H1 (cell line): ENCODE results near the gene PRKAG1. TPM values are rescaled to one million over a fixed set of nuclear protein-coding genes. Genes with fewer than 3 reads are reported as not detected.
A peak's percentile ranks its signal among the peaks of the same experiment; 100 is the strongest.

ENCODE experiments used
- CTCF ChIA-PET: fragments of 300-600 bp; sonication (Branson Sonifier 250); formaldehyde crosslinking; loops from one replicate; lab custom pipeline; 2021; ENCODE audit not compliant: partially characterized antibody; lab: Charles Lee
- POLR2A ChIA-PET: fragments of 300-600 bp; sonication (Branson Sonifier 250); formaldehyde crosslinking; loops from one replicate; lab custom pipeline; 2021; ENCODE audit warnings: inconsistent platforms; ENCODE audit not compliant: partially characterized antibody; lab: Charles Lee
- DNase-seq, 2 experiments: peaks; one replicate each; pipeline versions ENCODE4 v3.0.0 to v3.0.0-alpha.2; 2010 to 2022; ENCODE audit warnings: low spot score in 2 of 2, low read depth in 1 of 2, mixed read lengths in 1 of 2
- FAIRE-seq: peaks from 2 replicates; lab custom pipeline; 2011; peaks lifted over from hg19 to GRCh38; lab: Jason Lieb, UNC
- H2AFZ ChIP-seq: 2 replicates; pipeline ENCODE4 v1.8.1; 2012; ENCODE audit warnings: low read length, inconsistent platforms
- H2AK5ac ChIP-seq: 2 replicates; pipeline ENCODE4 v1.6.1; 2013; ENCODE audit warnings: low read depth, low read length
- H2BK120ac ChIP-seq: replicated peaks from 2 replicates; pipeline ENCODE3; 2013; ENCODE audit warnings: low read depth, low read length, inconsistent platforms
- H2BK12ac ChIP-seq: 2 replicates; pipeline ENCODE4 v1.6.1; 2013; ENCODE audit warnings: low read depth, low read length
- H2BK15ac ChIP-seq: 2 replicates; pipeline ENCODE4 v1.6.1; 2013; ENCODE audit warnings: low read length
- H2BK20ac ChIP-seq: 2 replicates; pipeline ENCODE4 v1.6.1; 2013; ENCODE audit warnings: low read length
- H2BK5ac ChIP-seq: 2 replicates; pipeline ENCODE4 v1.6.1; 2013; ENCODE audit warnings: low read depth, low read length
- H3K14ac ChIP-seq: 2 replicates; pipeline ENCODE4 v1.6.1; 2013; ENCODE audit warnings: inconsistent platforms; ENCODE audit not compliant: insufficient read length
- H3K18ac ChIP-seq: 2 replicates; pipeline ENCODE4 v1.6.1; 2013; ENCODE audit warnings: low read length; ENCODE audit errors: extremely low read depth
- H3K23ac ChIP-seq: 2 replicates; pipeline ENCODE4 v1.6.1; 2013; ENCODE audit warnings: inconsistent platforms; ENCODE audit not compliant: insufficient read length
- H3K23me2 ChIP-seq: 2 replicates; pipeline ENCODE4 v1.6.1; 2013; ENCODE audit warnings: low read depth, low read length
- H3K27ac ChIP-seq: 2 replicates; pipeline ENCODE4 v1.6.1; 2011; ENCODE audit warnings: low read depth, low read length, inconsistent platforms
- H3K27me3 ChIP-seq, 4 experiments: replicated peaks in 1 of 4; 1 replicate in 1 of 4; 2 replicates in 3 of 4; pipeline versions ENCODE4 v1.6.1 to v1.8.1; 2011 to 2013; ENCODE audit warnings: low read length in 3 of 4, mild to moderate bottlenecking in 3 of 4, inconsistent platforms in 2 of 4, mixed read lengths in 2 of 4, moderate library complexity in 1 of 4; ENCODE audit not compliant: control insufficient read depth in 3 of 4, insufficient read depth in 3 of 4; ENCODE audit errors: extremely low read depth in 1 of 4
- H3K36me3 ChIP-seq, 4 experiments: 2 replicates each; pipeline versions ENCODE4 v1.6.1 to v1.8.1; 2011 to 2013; ENCODE audit warnings: mild to moderate bottlenecking in 4 of 4, low read length in 3 of 4, moderate library complexity in 2 of 4, control low read depth in 1 of 4, inconsistent platforms in 1 of 4; ENCODE audit not compliant: insufficient read depth in 4 of 4, control insufficient read depth in 2 of 4
- H3K4ac ChIP-seq: replicated peaks from 2 replicates; pipeline ENCODE3; 2013; ENCODE audit warnings: low read length, low read depth, mixed read lengths, inconsistent platforms; ENCODE audit not compliant: insufficient read length
- H3K4me1 ChIP-seq, 4 experiments: replicated peaks in 1 of 4; 1 replicate in 1 of 4; 2 replicates in 3 of 4; pipeline versions ENCODE4 v1.6.1 to v1.8.1; 2011 to 2013; ENCODE audit warnings: low read length in 3 of 4, inconsistent platforms in 2 of 4, mixed read lengths in 1 of 4; ENCODE audit not compliant: insufficient read depth in 4 of 4, control insufficient read depth in 3 of 4
- H3K4me2 ChIP-seq, 2 experiments: 2 replicates each; pipeline versions ENCODE4 v1.6.1 to v1.8.1; 2011 to 2013; ENCODE audit warnings: low read depth in 2 of 2, low read length in 2 of 2, control low read depth in 1 of 2, inconsistent platforms in 1 of 2, mild to moderate bottlenecking in 1 of 2; ENCODE audit not compliant: insufficient read depth in 1 of 2
- H3K4me3 ChIP-seq, 4 experiments: fragments of 200-600, 300-600 bp in 1 of 4; sonication (generic), shearing (Covaris generic), sonication (Bioruptor Twin) in 1 of 4; 2 replicates each; pipeline versions ENCODE4 v1.5.1 to v1.8.1; 2011 to 2016; ENCODE audit warnings: low read length in 4 of 4, low read depth in 3 of 4, control low read depth in 2 of 4, inconsistent platforms in 2 of 4, mild to moderate bottlenecking in 2 of 4, mixed read lengths in 1 of 4, moderate library complexity in 1 of 4; ENCODE audit not compliant: insufficient read depth in 2 of 4; ENCODE audit errors: extremely low read depth in 1 of 4
- H3K56ac ChIP-seq: replicated peaks from 2 replicates; pipeline ENCODE3; 2013; ENCODE audit warnings: low read depth, mild to moderate bottlenecking, mixed read lengths, low read length, inconsistent platforms; ENCODE audit not compliant: insufficient read length
- H3K79me1 ChIP-seq: 2 replicates; pipeline ENCODE4 v1.6.1; 2013; ENCODE audit warnings: low read depth, low read length, control low read depth
- H3K79me2 ChIP-seq, 2 experiments: 2 replicates each; pipeline versions ENCODE4 v1.6.1 to v1.8.1; 2012 to 2013; ENCODE audit warnings: low read length in 2 of 2, mild to moderate bottlenecking in 2 of 2, inconsistent platforms in 1 of 2; ENCODE audit not compliant: insufficient read depth in 2 of 2, control insufficient read depth in 1 of 2
- H3K9ac ChIP-seq, 4 experiments: replicated peaks in 1 of 4; 1 replicate in 1 of 4; 2 replicates in 3 of 4; pipeline versions ENCODE4 v1.6.1 to v1.8.1; 2011 to 2013; ENCODE audit warnings: low read depth in 3 of 4, low read length in 3 of 4, control low read depth in 2 of 4, mild to moderate bottlenecking in 2 of 4, moderate library complexity in 2 of 4, inconsistent platforms in 1 of 4; ENCODE audit errors: extremely low read depth in 1 of 4
- H3K9me3 ChIP-seq, 2 experiments: 2 replicates each; pipeline versions ENCODE4 v1.6.1 to v1.8.1; 2012 to 2013; ENCODE audit warnings: mild to moderate bottlenecking in 2 of 2, moderate library complexity in 2 of 2, control low read depth in 1 of 2, inconsistent platforms in 1 of 2, low read depth in 1 of 2, low read length in 1 of 2, mixed read lengths in 1 of 2; ENCODE audit not compliant: insufficient read depth in 2 of 2
- H4K20me1 ChIP-seq, 2 experiments: replicated peaks in 1 of 2; 2 replicates each; pipeline versions ENCODE3 to v1.8.1; 2011 to 2013; ENCODE audit warnings: inconsistent platforms in 2 of 2, low read length in 2 of 2, mild to moderate bottlenecking in 1 of 2; ENCODE audit not compliant: insufficient read depth in 2 of 2, control insufficient read depth in 1 of 2
- H4K5ac ChIP-seq: 2 replicates; pipeline ENCODE4 v1.6.1; 2013; ENCODE audit warnings: low read length, low read depth, mixed read lengths, inconsistent platforms; ENCODE audit not compliant: insufficient read length
- H4K8ac ChIP-seq: 2 replicates; pipeline ENCODE4 v1.8.0; 2013; ENCODE audit warnings: mild to moderate bottlenecking, moderate library complexity, low read length, inconsistent platforms; ENCODE audit not compliant: insufficient read depth; ENCODE audit errors: extremely low read depth
- H4K91ac ChIP-seq: replicated peaks from 2 replicates; pipeline ENCODE3; 2013; ENCODE audit warnings: low read length, mixed read lengths, inconsistent platforms; ENCODE audit not compliant: insufficient read length
- ASH2L ChIP-seq: fragments of 200-600, 300-600 bp; sonication (generic); IDR thresholded peaks from one replicate; pipeline ENCODE4 v1.7.1; 2017; ENCODE audit warnings: low read length
- ATF2 ChIP-seq: IDR thresholded peaks from 2 replicates; pipeline ENCODE4 v1.6.1; 2012; ENCODE audit warnings: low read length, inconsistent platforms
- KDM4A ChIP-seq: IDR thresholded peaks from one replicate; pipeline ENCODE4 v1.7.1; 2012; ENCODE audit warnings: low read depth, mild to moderate bottlenecking, moderate library complexity, low read length, inconsistent platforms; ENCODE audit not compliant: severe bottlenecking
- SP1 ChIP-seq: IDR thresholded peaks from 2 replicates; pipeline ENCODE4 v1.6.1; 2011; ENCODE audit warnings: low read depth, low read length
- SRF ChIP-seq: IDR thresholded peaks from 2 replicates; pipeline ENCODE4 v1.6.1; 2011; ENCODE audit warnings: mild to moderate bottlenecking, low read depth, low read length, moderate library complexity
- TAF1 ChIP-seq: IDR thresholded peaks from 2 replicates; pipeline ENCODE4 v1.6.1; 2011; ENCODE audit warnings: mild to moderate bottlenecking, low read depth, low read length
- WGBS, 2 experiments: shearing (Covaris generic) in 1 of 2; methylation state at CpG; one replicate each; pipeline versions ENCODE4 v1.1.6 to v1.1.7; 2013 to 2015; ENCODE audit warnings: low lambda C conversion rate in 2 of 2, mixed read lengths in 2 of 2, inconsistent platforms in 1 of 2, low coverage in 1 of 2, missing lambda C conversion rate in 1 of 2; ENCODE audit not compliant: insufficient replicate concordance in 2 of 2, insufficient coverage in 1 of 2, insufficient read length in 1 of 2; ENCODE audit errors: extremely low coverage in 1 of 2, missing lambda C conversion rate in 1 of 2; 5-methylcytosine and 5-hydroxymethylcytosine counted together
- polyA plus RNA-seq, 7 experiments: library from polyadenylated mRNA; depleted of rRNA in 3 of 7; stranded (reverse) in 5 of 7; unstranded in 2 of 7; fragments of >200 nt in 5 of 7; fragments of 200-250 nt in 2 of 7; gene quantifications; 1 replicate in 5 of 7; 2 replicates in 1 of 7; 4 replicates in 1 of 7; pipeline versions ENCODE4 v1.2.1 to v1.2.3, GENCODE V29; 2011 to 2013; ENCODE audit warnings: missing spikeins in 2 of 7, mixed read lengths in 2 of 7
- total RNA-seq: library from RNA; stranded (reverse); fragmentation: NEBNext Ultra II Directional; extraction: Animal tissue kit (Norgen Biotek cat#: 25700); gene quantifications from 2 replicates; pipeline ENCODE4 v1.2.1, GENCODE V29; 2021

Gene PRKAG1
- total and polyA plus RNA-seq, 2 of the 8 experiments (the other 6 are each of a cell fraction or from before 2014, with no cell fraction given): 38.6 to 57.5 TPM

DNA sequence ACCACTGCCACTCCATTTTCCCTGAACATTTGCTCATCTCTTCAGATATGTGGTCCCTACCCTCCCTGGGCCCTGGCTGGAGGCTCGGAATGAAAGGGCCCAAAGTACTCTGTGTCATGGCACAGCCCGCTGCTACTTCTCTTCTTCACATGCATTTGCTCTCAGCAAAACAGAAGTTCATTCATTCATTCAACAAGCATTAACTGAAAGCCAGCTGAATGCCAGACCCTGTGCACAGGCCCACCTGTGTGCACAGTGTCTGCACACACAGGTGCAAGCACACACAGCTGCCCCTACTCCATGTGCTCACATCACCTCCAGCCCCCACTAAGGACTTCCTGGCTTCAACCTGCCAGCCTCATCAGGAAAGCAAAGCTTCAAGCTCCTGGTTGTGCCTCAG is 32.7 kb downstream of the PRKAG1 start:
- Histone ChIP-seq H3K4me1 (peaks cover 0 to 14% (median 9%) of the 10 kb centered on the region in 4 experiments; a peak in 6 of 7 replicates), H3K9me3 (no peaks in the 10 kb centered on the region), H3K79me1 (no peaks in the 10 kb centered on the region), H3K4ac (no peak overlapping the region), H3K23ac (no peak overlapping the region), H4K20me1 (peaks cover 0 to 4% of the 10 kb centered on the region in 2 experiments), H3K4me3 (no peak overlapping the region), H3K9ac (no peak overlapping the region), H3K79me2 (no peaks in the 10 kb centered on the region), H3K14ac (no peak overlapping the region), H2BK12ac (0 out of 2 replicates have a peak overlapping the region, but pooled peaks have one; percentile 9), H2AK5ac (no peak overlapping the region), H2BK5ac (no peak overlapping the region), H2BK20ac (no peak overlapping the region), H3K27ac (no peak overlapping the region), H2BK120ac (no peak overlapping the region), H3K23me2 (peaks cover 7% of the 10 kb centered on the region; the same call in 1 of the 2 replicates), H2AFZ (no peak overlapping the region), H3K56ac (no peak overlapping the region), H4K91ac (no peak overlapping the region), H4K5ac (no peak overlapping the region), H4K8ac (no peak overlapping the region), H3K36me3 (peaks cover 0 to 6% (median 0%) of the 10 kb centered on the region in 4 experiments; a peak in 1 of 8 replicates), H3K27me3 (peaks cover 40 to 73% (median 64%) of the 10 kb centered on the region in 4 experiments), H3K4me2 (no peak overlapping the region), H3K18ac (no peak overlapping the region), H2BK15ac (0 out of 2 replicates have a peak overlapping the region, but pooled peaks have one; percentile 61)
- FAIRE-seq (no peak), DNase-seq (no peak)
- ChIA-PET POLR2A (no interaction called here), CTCF (interaction anchor here (0.6 to 40.8 kb wide), 4 partner anchors 5 to 259 kb away, joined by 3 to 1336 read pairs (median 673); partner anchors contain the start of genes ARF3, DDN, WNT1 and WNT10B)
- no peak for TF ChIP-seq SRF
- no peak for TF ChIP-seq KDM4A
- no peak for TF ChIP-seq SP1
- TF ChIP-seq ASH2L: no peak
- TF ChIP-seq TAF1: no peak
- no peak for TF ChIP-seq ATF2
- WGBS, 2 experiments: 79% methylated on average over 2 of the region's 2 CpGs; no CpG with 5 or more reads in 1 of the 2 experiments
